AG04450 (cell line): ENCODE results near the gene SYCE3. TPM values are rescaled to one million over a fixed set of nuclear protein-coding genes. Genes with fewer than 3 reads are reported as not detected.
"Not testable (repeated sequence)": the region's sequence is repeated elsewhere in the genome, so short reads cannot be mapped to it uniquely, and the experiment has no call there.

Source experiments
- CTCF ChIA-PET: fragments of 300-600, 350-600 bp; formaldehyde crosslinking; extraction: SDS; loops from one replicate; lab custom pipeline; 2022; ENCODE audit warnings: antibody characterized with exemption, inconsistent platforms; lab: Charles Lee
- POLR2A ChIA-PET: fragments of 350-600 bp; formaldehyde crosslinking; extraction: SDS; loops from one replicate; lab custom pipeline; 2021; ENCODE audit warnings: antibody characterized with exemption, inconsistent platforms; lab: Yijun Ruan, JAX
- DNase-seq: peaks from one replicate; pipeline ENCODE4 v3.0.0-alpha.2; 2011; ENCODE audit warnings: low read depth, low spot score
- H3K27ac ChIP-seq: one replicate; pipeline ENCODE4 v1.5.1; 2012; ENCODE audit warnings: low read depth, low read length, control low read depth
- H3K27me3 ChIP-seq: one replicate; pipeline ENCODE4 v1.6.0; 2012; ENCODE audit warnings: low read length; ENCODE audit not compliant: control insufficient read depth, insufficient read depth
- H3K4me3 ChIP-seq: 2 replicates; pipeline ENCODE4 v1.5.1; 2011; ENCODE audit warnings: mild to moderate bottlenecking, low read depth, low read length, control low read depth
- H3K9me3 ChIP-seq: 2 replicates; pipeline ENCODE4 v1.5.1; 2012; ENCODE audit warnings: low read length; ENCODE audit not compliant: control insufficient read depth, insufficient read depth
- CTCF ChIP-seq: IDR thresholded peaks from 2 replicates; pipeline ENCODE4 v1.5.1; 2011; ENCODE audit warnings: low read depth, low read length, control low read depth, inconsistent platforms
- polyA plus RNA-seq: library from polyadenylated mRNA; depleted of rRNA; stranded (reverse); fragments of >200 nt; gene quantifications from 2 replicates; pipeline ENCODE4 v1.2.3, GENCODE V29; 2011

SYCE3 gene
- polyA plus RNA-seq, 1 experiment = not detected

GRCh38 chr22:50610041-50610451 is 47.3 kb upstream of the SYCE3 start:
- ChIA-PET CTCF (no interaction called here), POLR2A (no interaction called here)
- Histone ChIP-seq H3K27me3 (peaks cover 56% of the 10 kb centered on the region), H3K27ac (no peak overlapping the region), H3K4me3 (no peak overlapping the region), H3K9me3 (no peaks in the 10 kb centered on the region; the same call in 1 of the 2 replicates)
- no peak for DNase-seq
- no peak for TF ChIP-seq CTCF

- H3K27ac ChIP-seq = no peak overlapping the region
- no peak for TF ChIP-seq CTCF
- no peak for DNase-seq
- ChIA-PET CTCF (no interaction called here), POLR2A (no interaction called here)
- H3K4me3 ChIP-seq = no peak overlapping the region
- H3K9me3 ChIP-seq = no peaks in the 10 kb centered on the region; the same call in 1 of the 2 replicates
- H3K27me3 ChIP-seq = peaks cover 58% of the 10 kb centered on the region
Measured at GRCh38 chr22:50609599-50609998, 46.9 kb upstream of the SYCE3 start.

GRCh38 chr22:50608996-50609395 is 46.3 kb upstream of the SYCE3 start:
- H3K4me3 ChIP-seq = no peak overlapping the region
- no peak overlapping the region for H3K27ac ChIP-seq
- no peak for DNase-seq
- no peak for TF ChIP-seq CTCF
- H3K9me3 ChIP-seq = no peaks in the 10 kb centered on the region; the same call in 1 of the 2 replicates
- peaks cover 58% of the 10 kb centered on the region for H3K27me3 ChIP-seq
- ChIA-PET CTCF (no interaction called here), POLR2A (no interaction called here)

GRCh38 chr22:50608058-50608840 is 45.5 kb upstream of the SYCE3 start:
- peaks cover 62% of the 10 kb centered on the region for H3K27me3 ChIP-seq
- H3K4me3 ChIP-seq, DNase-seq, POLR2A ChIA-PET, H3K9me3 ChIP-seq, H3K27ac ChIP-seq, CTCF ChIA-PET: not testable (repeated sequence)

GRCh38 chr22:50607659-50608020 is 44.9 kb upstream of the SYCE3 start:
- CTCF ChIA-PET = no interaction called here
- peaks cover 64% of the 10 kb centered on the region for H3K27me3 ChIP-seq

More at GRCh38 chr22:50607659-50608020, 44.9 kb upstream of the SYCE3 start:
- POLR2A ChIA-PET = no interaction called here
- DNase-seq = no peak
- TF ChIP-seq CTCF = no peak
- Histone ChIP-seq H3K4me3 (no peak overlapping the region), H3K9me3 (no peaks in the 10 kb centered on the region; the same call in 1 of the 2 replicates), H3K27ac (no peak overlapping the region)
